Measurements from ENCODE around the gene PPARGC1A.

The PPARGC1A gene

DNA sequence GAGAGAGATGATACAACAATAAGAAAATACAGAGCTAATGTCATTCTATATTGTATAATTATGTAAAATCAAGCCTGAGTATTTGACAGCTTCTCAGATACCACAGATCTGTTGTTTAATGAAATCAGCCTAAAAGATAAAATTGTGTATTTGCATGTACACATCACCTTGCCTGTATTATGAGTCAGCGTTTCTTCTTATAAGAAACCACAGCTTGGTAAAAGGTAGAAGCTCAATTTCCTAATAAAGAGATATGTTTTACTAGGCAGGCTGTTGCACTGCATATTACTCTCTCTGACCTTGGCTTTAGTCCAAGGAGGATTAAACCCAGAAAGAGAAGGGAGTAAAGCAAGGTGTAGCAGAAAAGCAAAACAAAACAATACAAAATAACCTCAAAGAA, 121.3 kb downstream of the PPARGC1A start:
- no peak for DNase-seq

DNA sequence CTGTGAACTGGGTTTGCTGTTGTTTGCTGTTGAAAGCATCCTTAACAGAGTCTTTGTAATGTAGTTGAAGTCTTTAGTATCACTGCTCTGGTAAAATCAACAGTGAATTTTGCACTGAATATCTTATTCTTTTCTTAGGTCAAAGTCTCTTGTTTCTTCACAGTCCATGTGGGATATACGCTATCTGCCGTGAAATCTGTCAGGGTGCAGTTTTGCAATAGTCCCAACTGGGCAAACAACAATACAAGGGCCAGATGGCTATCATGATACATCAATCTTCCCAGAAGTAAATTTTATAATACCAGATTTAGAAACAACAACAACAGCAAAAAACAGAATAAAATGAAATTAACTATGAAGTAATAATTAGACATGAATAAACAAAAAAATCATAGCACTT, 123.5 kb downstream of the PPARGC1A start:
- DNase-seq: no peak

DNA sequence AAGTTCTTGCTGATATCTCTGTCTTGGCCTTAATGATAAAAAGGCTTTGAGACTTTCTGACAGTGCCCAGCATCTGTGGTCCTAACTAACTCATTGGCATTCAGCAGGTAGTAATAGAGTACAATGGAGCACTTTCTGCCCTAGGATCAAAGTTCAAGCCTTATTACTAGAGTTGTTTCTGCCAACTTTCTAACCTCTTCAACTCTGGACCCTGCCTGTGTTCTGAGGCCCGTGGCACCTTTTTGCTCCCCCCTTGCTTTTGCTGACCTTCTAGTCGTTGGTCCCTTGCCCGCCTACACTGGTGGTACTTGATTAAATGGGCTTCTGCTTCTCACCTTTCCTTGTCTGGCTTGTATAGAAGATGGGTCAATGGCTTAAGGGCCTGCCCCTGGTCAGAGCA, 126.3 kb downstream of the PPARGC1A start:
- DNase-seq: no peak

DNA sequence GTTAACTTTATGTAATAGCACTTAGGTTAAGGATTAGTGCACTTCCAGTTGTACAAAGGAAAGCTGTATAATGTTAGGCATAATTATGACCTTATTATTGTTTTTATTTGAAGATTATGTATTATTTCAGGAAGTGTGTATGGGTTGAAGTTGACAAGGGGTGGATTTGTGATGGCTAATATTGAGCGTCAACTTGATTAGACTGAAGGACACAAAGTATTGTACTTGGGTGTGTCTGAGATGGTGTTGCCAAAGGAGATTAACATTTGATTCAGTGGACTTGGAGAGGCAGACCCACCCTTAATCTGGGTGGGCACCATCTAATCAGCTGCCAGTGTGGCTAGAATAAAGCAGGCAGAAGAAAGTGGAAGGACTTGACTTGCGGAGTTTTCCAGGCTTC, 127.3 kb downstream of the PPARGC1A start:
- no peak for DNase-seq

DNA sequence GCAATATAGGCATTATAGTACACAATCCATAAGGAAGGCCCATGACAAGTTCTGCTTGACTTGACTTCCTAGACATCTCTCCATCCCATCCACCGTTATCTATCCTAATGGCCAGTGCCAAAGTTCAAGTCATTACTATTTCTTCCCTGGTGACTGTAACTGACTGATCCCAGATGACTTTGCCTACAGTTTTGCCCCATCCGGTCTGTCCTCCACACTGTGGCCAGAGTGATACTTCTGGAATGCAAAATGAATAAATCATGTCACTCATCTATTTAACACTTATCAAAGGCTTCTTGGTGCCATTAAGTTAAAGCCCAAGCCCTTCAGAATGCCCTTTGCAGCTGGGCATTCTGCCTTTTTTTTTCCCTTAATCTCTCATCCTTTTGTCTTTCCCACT, 130.8 kb downstream of the PPARGC1A start:
- no peak for DNase-seq

DNA sequence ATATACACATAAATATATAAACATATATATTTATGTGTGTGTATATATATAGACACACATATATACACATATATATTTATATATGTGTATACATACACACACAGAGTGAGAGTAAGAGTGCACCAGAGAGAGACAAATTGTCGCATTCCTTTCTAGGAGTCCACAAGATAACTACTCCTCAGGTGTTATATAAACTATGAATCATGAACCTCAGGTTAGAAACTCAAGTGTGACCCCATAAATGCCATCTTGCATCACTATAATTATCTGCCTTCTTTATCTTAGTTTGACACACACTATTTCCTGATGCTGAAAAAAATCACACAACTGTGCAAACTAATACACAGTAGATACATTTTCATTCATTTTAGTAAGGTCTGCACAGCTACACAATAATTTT, 135.2 kb downstream of the PPARGC1A start:
- no peak for DNase-seq

DNA sequence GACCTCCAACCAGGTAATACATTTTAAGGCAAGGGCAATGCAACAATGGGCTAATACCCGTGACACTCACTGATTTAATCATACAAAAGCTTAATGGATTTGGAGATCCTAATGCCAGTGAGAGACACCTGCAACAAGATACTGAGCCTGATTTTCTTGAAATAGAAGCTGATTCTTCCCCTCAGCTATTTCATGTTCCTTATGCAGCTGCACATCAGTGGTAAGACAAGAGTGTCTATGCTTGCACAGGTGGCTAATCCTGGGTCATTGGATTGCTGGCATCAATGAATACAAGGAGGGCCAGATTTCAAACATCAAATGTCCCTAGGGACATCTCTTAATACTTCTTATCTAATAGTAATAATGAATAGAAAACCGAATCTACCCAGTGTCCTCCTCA, 139.7 kb downstream of the PPARGC1A start:
- no peak for DNase-seq

DNA sequence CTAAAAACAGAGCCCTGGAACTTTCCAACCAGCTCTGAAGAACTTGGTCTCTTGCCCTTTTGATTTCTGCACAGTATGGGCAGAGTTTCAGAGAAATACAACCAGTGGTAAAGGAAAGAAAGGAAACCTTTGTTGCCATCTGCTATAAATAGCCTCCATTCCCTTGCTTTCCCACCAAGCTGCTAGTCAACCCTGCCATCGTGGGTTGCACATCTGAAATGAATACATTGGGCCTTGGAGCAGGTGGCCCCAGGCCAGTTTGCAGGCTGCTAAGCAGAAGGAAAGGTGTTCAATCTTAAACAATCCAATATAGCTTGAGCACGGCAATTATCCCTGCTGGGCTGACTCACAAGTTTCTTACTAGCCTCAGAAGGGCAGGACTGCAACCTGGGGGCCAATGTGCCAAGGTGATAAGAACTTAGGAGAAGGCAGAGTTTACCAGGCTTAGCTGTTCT, 142.5 kb downstream of the PPARGC1A start:
- peak; percentile 65 for DNase-seq

DNA sequence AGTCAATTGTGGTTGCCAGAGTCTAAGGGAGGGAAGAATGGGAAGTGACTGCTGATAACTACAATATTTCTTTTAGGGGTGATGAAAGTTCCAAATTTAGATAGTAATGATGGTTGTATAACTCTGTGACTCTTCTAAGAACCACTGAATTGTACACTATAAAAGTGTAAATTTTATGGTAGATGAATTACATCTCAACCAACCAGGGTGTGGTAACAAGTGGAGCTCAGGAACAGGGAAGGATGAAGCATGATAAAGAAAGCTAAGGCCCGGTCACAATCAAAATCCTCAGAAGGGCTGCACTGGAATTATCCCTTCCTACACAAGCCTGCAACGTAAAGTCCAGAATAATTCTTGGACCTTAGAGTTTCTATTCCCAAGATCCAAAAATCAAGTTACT, 143.2 kb downstream of the PPARGC1A start:
- no peak for DNase-seq

DNA sequence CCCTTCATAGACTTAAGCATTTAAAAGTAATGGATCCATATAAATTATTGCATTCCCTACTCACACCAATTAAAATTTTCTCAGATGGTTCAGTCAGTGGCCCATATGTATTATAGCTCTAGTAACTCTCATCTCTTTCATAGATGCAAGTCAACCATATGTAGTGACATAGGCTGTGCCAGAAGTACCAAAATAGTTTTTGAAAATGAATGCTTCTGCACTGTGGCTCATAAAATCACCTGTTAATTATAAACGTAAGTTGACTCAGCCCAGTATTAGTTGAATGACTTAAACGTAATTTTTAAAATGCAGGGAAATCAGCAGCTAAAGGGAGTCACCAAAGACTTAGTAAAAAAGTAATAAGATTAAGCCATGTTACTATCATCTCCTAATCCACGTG, 143.8 kb downstream of the PPARGC1A start:
- no peak for DNase-seq

DNA sequence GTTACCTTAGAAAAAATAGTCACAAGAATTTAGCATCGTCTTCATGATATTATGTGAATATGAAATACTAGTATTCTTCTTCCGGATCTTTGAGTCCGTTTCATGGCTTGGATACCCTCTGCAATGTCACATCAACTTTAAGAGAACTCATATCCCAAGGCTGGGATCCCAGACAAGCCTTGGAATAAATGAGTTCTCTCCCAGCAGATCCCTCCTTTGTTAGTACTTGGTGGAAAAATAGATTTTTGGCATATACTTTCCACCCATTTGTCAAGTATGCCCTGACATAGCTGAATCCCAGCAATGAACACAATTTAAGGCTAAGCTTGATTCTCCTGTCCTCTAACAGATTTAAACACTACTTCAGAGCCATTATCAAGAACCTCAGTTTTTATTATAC, 144.5 kb downstream of the PPARGC1A start:
- DNase-seq: no peak

Measured in right hindlimb (tissue), 1 donor.